GM12892 (cell line): ENCODE measurements around the gene AGO3.
A peak's percentile ranks its signal among the peaks of the same experiment; 100 is the strongest.
"Not testable (repeated sequence)": the region's sequence is repeated elsewhere in the genome, so short reads cannot be mapped to it uniquely, and the experiment has no call there.

ENCODE experiments used
- DNase-seq: peaks from one replicate; pipeline ENCODE4 v3.0.0; 2011; ENCODE audit not compliant: insufficient read length
- FAIRE-seq: peaks from 2 replicates; lab custom pipeline; 2011; peaks lifted over from hg19 to GRCh38; lab: Jason Lieb, UNC
- POLR2A ChIP-seq: IDR thresholded peaks from 2 replicates; pipeline ENCODE4 v1.6.1; 2011; ENCODE audit warnings: low read depth, low read length, control low read depth
- POLR2AphosphoS5 ChIP-seq: IDR thresholded peaks from 2 replicates; pipeline ENCODE4 v1.6.1; 2011; ENCODE audit warnings: low read depth, low read length, control low read depth
- TAF1 ChIP-seq: IDR thresholded peaks from 2 replicates; pipeline ENCODE4 v1.6.1; 2011; ENCODE audit warnings: low read depth, mild to moderate bottlenecking, control low read depth, low read length, borderline replicate concordance

Gene AGO3

DNA sequence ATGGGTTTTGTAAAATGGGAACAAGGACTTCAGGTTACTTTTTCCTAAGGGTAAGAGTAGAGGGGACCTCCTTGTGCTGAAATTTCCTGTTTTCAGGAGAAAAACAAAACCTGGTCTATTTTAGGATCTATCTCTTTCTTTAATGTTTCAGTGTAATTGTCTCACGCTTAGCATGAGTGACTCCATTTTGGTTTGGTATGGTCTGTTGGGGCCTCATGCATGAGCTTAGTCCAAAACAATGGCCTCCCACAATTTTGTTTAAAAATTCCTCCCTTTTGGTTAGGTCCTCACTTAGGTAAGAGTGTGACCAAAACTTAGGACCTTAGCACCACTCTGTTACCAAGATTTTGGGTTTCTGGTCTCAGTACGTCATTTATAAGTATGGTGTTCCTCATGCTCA lies 85.8 kb downstream of the AGO3 start:
- TF ChIP-seq POLR2A, result no peak
- no peak for TF ChIP-seq TAF1
- no peak for TF ChIP-seq POLR2AphosphoS5
- FAIRE-seq (no peak), DNase-seq (no peak)

DNA sequence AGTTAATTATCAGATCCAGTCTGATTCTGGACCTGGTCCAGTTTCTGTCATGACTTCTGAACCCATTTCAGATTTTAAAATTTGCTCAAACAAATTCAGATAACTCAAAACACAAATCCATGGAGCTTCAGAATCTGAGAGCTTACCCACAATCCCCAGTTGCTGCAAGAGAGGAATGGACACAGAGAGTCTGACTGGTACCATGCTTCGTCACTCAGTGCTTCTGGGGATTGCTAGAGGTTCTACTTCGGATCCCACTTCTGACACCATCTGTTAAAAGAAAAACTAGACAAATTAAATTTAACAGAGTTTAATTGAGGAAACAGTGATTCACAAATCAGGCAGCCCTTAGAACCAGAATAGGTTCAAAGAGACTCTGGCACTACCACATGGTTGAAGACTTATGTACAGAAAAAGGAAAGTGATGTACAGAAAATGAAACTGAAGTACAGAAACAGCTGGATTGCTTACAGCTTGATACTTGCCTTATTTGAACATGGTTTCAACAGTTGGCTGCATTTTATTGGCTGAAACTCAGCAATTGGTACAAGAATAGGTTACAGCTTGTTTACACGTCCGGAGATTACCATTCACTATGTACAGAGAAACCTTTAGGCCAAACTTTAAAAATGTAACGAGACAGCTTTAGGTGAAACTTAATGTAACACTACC lies 92.3 kb downstream of the AGO3 start:
- peak; percentile 79 for FAIRE-seq
- no peak for TF ChIP-seq POLR2A
- DNase-seq, result no peak

DNA sequence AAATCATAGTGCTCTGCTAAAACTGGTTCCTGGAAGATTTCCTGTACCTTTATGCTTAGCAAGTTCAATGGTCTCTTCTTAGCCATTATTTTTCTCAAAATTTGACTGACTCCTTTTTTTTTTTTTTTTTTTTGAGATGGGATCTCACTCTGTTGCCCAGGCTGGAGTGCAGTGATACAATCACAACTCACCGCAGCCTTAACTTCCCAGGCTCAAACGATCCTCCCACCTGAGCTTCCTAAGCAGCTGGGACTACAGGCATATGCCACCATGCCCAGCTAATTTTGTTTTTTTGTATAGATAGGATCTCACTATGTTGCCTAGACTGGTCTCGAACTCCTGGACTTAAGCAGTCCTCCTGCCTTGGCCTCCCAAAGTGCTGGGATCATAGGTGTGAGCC lies 93.1 kb downstream of the AGO3 start:
- FAIRE-seq, DNase-seq: not testable (repeated sequence)

DNA sequence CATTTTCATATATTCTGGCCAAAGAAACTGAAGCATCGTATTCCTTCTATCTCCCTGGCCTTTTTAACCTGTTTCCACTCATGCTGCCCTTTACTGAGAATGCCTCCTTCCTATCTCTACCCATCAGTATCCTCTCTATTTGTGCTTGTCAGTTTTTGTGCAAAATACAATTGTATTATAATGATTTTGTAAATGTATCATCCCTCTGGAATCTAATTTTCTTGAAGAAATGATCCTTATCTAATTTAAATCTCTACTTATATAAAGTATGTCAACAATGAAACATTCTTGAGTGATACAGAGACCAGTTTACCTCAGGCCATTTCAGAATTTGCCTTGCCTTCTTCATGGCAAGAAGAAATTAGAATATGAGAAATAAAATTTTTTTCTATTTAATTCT lies 93.9 kb downstream of the AGO3 start:
- FAIRE-seq (no peak), DNase-seq (no peak)
- TF ChIP-seq POLR2AphosphoS5, result no peak
- TF ChIP-seq TAF1, result no peak
- no peak for TF ChIP-seq POLR2A

DNA sequence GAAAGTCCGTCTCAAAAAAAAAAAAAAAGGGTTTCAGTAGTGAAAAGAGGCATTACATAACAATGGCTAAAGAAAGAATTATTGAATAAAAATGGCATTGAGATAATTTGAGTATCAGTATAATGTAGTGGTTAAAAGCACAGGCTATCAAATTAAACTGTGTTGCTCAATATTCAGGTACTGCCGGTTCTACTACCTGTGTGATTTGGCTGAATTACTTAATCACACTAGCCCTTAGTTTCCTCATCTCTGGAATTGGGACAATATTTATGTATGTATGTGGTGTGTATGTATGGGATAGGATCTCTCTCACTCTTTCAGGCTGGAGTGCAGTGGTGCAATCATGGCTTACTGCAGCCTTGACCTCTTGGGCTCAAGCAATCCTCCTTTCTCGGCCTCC lies 96.9 kb downstream of the AGO3 start:
- FAIRE-seq (no peak), DNase-seq (no peak)
- TF ChIP-seq POLR2AphosphoS5, result no peak
- no peak for TF ChIP-seq TAF1
- TF ChIP-seq POLR2A, result no peak

DNA sequence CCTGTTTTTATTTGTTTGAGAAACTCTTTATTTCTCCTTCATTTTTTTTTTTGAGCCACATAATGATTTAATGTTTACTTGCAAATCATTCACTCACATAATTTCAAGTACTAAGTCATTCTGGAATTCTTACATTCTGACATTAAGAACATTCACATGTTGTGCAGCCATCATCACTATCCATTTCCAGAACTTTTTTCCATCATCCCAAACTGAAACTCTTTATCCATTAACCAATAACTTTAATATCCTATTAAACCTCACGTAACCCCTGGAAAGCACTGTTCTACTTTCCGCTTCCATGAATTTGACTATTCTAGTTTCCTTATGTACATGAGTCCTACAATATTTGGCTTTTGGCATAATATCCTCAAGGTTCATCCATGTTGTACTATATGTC lies 100.5 kb downstream of the AGO3 start:
- DNase-seq, result no peak
- TF ChIP-seq POLR2AphosphoS5 (no peak), POLR2A (no peak), TAF1 (no peak)
- FAIRE-seq, result no peak

DNA sequence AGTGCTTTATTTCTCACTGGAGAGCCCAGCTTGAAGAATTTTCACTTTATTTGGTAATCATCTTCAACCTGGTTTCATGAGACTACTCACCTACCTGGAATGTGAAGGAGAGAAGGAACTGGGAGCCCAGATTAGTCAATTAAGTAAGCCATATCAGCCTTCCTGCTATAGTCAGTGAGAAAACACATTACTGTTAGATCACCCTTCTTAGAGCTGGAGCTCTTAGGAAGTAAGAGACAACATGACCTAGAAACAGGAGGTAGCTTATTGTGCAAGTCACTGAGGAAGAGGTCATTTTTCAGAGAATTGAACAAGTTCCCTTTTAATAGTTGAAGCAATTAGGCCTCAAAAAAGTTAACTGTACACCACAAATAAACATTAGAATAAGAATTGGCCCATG lies 103.8 kb downstream of the AGO3 start:
- TF ChIP-seq POLR2A (no peak), POLR2AphosphoS5 (no peak), TAF1 (no peak)
- no peak for DNase-seq
- FAIRE-seq, result no peak

DNA sequence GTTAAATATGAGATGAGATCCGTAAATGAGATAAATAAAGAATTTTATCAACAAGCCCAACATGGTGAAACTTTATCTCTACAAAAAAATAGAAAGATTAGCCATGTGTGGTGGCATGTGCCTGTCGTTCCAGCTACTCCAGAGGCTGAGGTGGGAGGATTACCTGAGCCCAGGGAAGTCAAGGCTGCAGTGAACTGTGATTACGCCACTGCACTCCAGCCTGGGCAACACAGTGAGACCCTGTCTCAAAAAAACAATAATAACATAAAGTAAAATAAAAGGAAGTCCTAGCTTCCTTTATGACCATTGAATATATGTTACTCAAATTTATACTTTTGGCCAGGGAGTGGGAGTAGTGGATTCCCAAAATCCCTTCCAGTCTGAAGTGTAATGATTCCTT lies 104.2 kb downstream of the AGO3 start:
- peak; percentile 42 for FAIRE-seq
- TF ChIP-seq TAF1 (no peak), POLR2A (no peak), POLR2AphosphoS5 (no peak)
- DNase-seq, result no peak

DNA sequence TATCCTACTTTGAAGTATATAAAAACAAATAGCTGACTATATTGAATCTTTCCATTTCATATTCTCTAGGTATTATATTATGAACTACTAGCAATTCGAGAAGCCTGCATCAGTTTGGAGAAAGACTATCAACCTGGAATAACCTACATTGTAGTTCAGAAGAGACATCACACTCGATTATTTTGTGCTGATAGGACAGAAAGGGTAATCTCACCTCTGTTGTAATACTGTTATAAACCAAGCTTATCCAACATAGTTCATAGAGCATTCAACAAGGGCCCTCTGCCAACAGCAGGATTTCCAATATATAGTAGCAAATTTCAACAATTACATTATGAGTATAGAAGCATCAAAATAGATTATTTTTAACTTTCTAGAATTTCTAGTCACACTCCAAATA lies 109.3 kb downstream of the AGO3 start:
- DNase-seq (no peak), FAIRE-seq (peak; percentile 42)
- TF ChIP-seq POLR2AphosphoS5 (no peak), POLR2A (no peak)

DNA sequence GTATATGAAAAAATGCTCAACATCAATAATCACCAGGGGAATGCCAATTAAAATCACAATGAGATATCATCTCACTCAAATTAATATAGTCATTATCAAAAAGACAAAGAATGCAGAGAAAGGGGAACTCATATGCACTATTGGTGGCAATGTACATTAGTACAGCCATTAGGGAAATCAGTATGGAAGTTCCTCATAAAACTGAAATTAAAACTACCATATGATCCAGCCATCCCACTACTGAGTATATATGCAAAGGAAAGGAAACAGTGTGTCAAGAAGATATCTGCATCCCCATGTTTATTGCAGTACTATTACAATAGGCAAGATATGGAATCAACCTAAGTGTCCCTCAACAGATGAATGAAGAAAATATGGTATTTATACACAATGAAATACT lies 120.9 kb downstream of the AGO3 start:
- DNase-seq (no peak), FAIRE-seq (no peak)
- TF ChIP-seq POLR2A (no peak), POLR2AphosphoS5 (no peak), TAF1 (no peak)

DNA sequence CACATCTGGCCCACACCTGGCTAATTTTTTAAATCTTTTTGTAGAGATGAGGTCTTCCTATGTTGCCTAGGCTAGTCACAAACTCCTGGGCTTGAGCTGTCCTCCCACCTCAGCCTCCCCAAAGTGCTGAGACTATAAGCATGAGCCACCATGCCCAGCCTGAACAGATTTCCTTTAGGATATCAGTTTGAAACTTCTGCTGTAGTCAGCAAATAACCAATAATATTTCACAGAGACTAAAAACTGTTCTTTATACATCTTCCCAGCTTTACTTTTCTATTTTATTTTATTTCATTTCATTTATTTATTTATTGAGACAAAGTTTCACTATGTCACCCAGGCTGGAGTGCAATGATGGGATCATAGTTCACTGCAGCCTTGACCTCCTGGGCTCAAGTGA lies 123.1 kb downstream of the AGO3 start:
- DNase-seq (no peak), FAIRE-seq (no peak)
- no peak for TF ChIP-seq POLR2A
- no peak for TF ChIP-seq POLR2AphosphoS5
- no peak for TF ChIP-seq TAF1

DNA sequence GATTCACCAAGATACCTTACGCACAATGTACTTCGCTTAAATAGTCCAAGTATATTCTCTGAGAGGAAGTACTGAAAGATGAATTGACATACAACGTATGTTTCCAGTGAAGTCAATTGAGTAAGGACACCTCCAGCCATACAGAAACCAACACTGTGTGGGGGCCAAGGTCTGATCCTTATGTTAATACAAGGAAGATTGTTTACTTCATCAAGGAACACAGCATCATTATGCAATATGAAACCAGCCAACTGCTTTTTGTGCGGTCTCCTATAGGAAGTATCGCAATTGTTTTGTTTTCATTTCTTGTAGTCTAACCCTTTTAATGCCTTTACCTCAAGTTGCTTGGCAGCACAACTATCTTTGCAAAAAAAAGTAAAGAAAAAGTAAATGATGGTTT lies 124.8 kb downstream of the AGO3 start:
- DNase-seq, result no peak
- no peak for FAIRE-seq
- TF ChIP-seq TAF1 (no peak), POLR2A (no peak), POLR2AphosphoS5 (no peak)

DNA sequence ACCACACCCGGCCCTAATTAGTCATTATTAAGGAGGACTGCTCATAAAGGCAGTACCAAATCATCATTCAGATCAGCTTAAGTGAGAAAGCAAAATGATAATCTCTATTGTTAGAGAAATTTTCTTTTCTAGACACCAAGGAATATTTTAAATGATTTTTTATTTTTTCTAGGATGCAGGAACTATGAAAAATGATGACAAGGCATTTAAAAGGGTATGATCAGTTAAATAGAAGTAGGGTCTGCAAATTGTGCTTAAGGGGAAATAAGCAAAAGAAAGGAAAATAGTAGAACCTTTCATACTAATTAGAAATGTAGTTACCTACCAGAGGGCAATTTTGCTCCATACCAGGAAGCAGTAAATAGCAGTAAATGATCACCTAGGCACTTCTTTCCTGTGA lies 131.4 kb downstream of the AGO3 start:
- no peak for TF ChIP-seq TAF1
- TF ChIP-seq POLR2A, result no peak
- TF ChIP-seq POLR2AphosphoS5, result no peak
- DNase-seq (no peak), FAIRE-seq (no peak)
